ENCODE data around the gene IL1RL2. TPM values are rescaled to one million over a fixed set of nuclear protein-coding genes. Genes with fewer than 3 reads are reported as not detected.
A peak's percentile ranks its signal among the peaks of the same experiment; 100 is the strongest.

Gene IL1RL2
- total and polyA plus RNA-seq, 2 of the 4 experiments (the other 2 are of a cell fraction) = 0.09 to 0.36 TPM

DNA sequence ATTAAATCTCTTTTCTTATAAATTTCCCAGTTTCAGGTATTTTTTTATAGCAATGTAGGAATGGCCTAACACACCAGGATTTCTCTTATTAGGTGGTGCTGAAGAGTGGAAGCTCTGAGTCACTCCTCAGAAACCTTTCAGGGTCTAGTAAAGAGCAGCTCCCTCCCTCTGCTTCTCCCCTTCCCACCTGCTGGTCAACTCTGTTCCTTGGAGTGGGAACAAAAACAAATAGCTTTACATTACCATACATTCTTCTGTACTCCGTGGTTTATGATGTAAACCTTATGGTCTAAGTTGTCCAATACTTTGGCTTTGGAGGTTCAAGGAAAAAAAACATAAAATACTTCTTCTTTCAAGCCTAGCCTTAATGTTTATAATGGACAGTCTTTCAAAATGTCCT lies 47.0 kb upstream of the IL1RL2 start:
- Histone ChIP-seq H4K5ac (ENCODE audit: low read depth, low read length) (no peak overlapping the region), H3K56ac (ENCODE audit: extremely low read depth, insufficient read depth, low read length) (no peak overlapping the region), H3K9me1 (ENCODE audit: insufficient read depth, low read length) (peaks cover 19% of the 10 kb centered on the region), H3K4me2 (ENCODE audit: low read depth, low read length) (no peak overlapping the region), H2BK20ac (ENCODE audit: low read depth, low read length) (no peak overlapping the region), H2AK5ac (ENCODE audit: low read depth, low read length) (no peak overlapping the region), H4K8ac (ENCODE audit: low read depth in 2 of 2, low read length in 2 of 2) (no peak overlapping the region), H2BK5ac (ENCODE audit: low read depth, low read length, poor library complexity, severe bottlenecking) (no peak overlapping the region), H4K91ac (ENCODE audit: insufficient read depth, low read depth, low read length) (no peak overlapping the region), H3K14ac (replicated peaks; ENCODE audit: low read depth, low read length) (no peak overlapping the region), H2BK15ac (ENCODE audit: low read depth, low read length) (no peak overlapping the region), H3K9me3 (ENCODE audit: control insufficient read depth, insufficient read depth, low read length) (peaks cover 5% of the 10 kb centered on the region; the same call in 1 of the 2 replicates), H2BK120ac (ENCODE audit: low read depth, low read length) (no peak overlapping the region), H3K36me3 (ENCODE audit: control insufficient read depth, insufficient read depth, low read length) (peaks cover 7% of the 10 kb centered on the region), H3K23ac (ENCODE audit: low read depth, low read length) (no peak overlapping the region), H3K4ac (ENCODE audit: low read depth, low read length) (no peak overlapping the region), H2AFZ (replicated peaks; ENCODE audit: low read length, poor library complexity) (no peak overlapping the region), H3K27ac (ENCODE audit: insufficient read depth, low read length) (no peak overlapping the region; the same call in 1 of the 2 replicates), H3K9ac (ENCODE audit: low read depth, low read length) (no peak overlapping the region), H2AK9ac (replicated peaks; ENCODE audit: low read depth, low read length, poor library complexity) (no peak overlapping the region), H3K4me3 (ENCODE audit: insufficient read depth, low read depth, low read length) (no peak overlapping the region), H4K20me1 (ENCODE audit: insufficient read depth, low read length) (0 out of 2 replicates have a peak, but pooled peaks cover 3% of the 10 kb centered on the region), H3K27me3 (ENCODE audit: control insufficient read depth, insufficient read depth, low read length) (no peaks in the 10 kb centered on the region), H3K4me1 (ENCODE audit: control insufficient read depth, insufficient read depth, low read length) (peaks cover 18% of the 10 kb centered on the region), H3K79me1 (ENCODE audit: low read depth in 1 of 2, low read length in 2 of 2) (peaks cover 11 to 40% of the 10 kb centered on the region in 2 experiments), H3K18ac (ENCODE audit: low read depth, low read length) (no peak overlapping the region)
- CTCF ChIA-PET = no interaction called here
- DNase-seq = peak; percentile 82
- dilution Hi-C loops (cut with HindIII; ENCODE audit: low sequenced_read_pairs, unreplicated experiment) (no loop called here), intact Hi-C loops (cut with micrococcal nuclease) (loop anchor here (2.0 to 5.0 kb wide), 2 partner anchors 75 to 118 kb away; no protein-coding TSS in a partner anchor), in situ Hi-C loops (cut with MboI; ENCODE audit: low sequenced_read_pairs) (loop anchor here (10.0 kb wide), 1 partner anchor 115 kb away; no protein-coding TSS in a partner anchor)
- no peak for ATAC-seq (ENCODE audit: low read depth)
- no TSS peak for BruUV-seq (replicated peaks)
- TF ChIP-seq SMC3 (IDR thresholded peaks at IDR 0.05; ENCODE audit: low read depth, low read length) (no peak), CTCF (conservative IDR thresholded peaks at IDR 0.05; ENCODE audit: low read depth, low read length) (no peak), BHLHE40 (IDR thresholded peaks at IDR 0.05; ENCODE audit: low read depth, low read length) (no peak), RCOR1 (IDR thresholded peaks at IDR 0.05; ENCODE audit: insufficient replicate concordance, low read length) (no peak), CHD1 (IDR thresholded peaks at IDR 0.05; ENCODE audit: low read depth, low read length) (no peak), POLR2A (IDR thresholded peaks at IDR 0.05; ENCODE audit: low read depth, low read length) (no peak), CEBPB (IDR thresholded peaks at IDR 0.05; ENCODE audit: low read depth, low read length) (no peak), MAZ (IDR thresholded peaks at IDR 0.05; ENCODE audit: borderline replicate concordance, low read depth, low read length) (no peak), RFX5 (IDR thresholded peaks at IDR 0.05; ENCODE audit: low read depth, low read length) (no peak), MXI1 (IDR thresholded peaks at IDR 0.05; ENCODE audit: borderline replicate concordance, low read depth, low read length) (no peak), NFE2L2 (IDR thresholded peaks at IDR 0.05; ENCODE audit: low read depth, low read length) (no peak), MAFK (IDR thresholded peaks at IDR 0.05; ENCODE audit: low read depth, low read length) (no peak), ELK1 (IDR thresholded peaks at IDR 0.05; ENCODE audit: borderline replicate concordance, low read depth, low read length) (no peak)
- TF ChIP-seq, protein P1, sequence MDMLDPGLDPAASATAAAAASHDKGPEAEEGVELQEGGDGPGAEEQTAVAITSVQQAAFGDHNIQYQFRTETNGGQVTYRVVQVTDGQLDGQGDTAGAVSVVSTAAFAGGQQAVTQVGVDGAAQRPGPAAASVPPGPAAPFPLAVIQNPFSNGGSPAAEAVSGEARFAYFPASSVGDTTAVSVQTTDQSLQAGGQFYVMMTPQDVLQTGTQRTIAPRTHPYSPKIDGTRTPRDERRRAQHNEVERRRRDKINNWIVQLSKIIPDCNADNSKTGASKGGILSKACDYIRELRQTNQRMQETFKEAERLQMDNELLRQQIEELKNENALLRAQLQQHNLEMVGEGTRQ (IDR thresholded peaks at IDR 0.05; ENCODE audit: low read depth, low read length) = no peak
- no CpG with 5 or more reads among the region's 1 CpG for WGBS, 2 experiments (ENCODE audit: extremely low coverage in 2 of 2, insufficient read length in 1 of 2)
- POLR2A ChIA-PET (ENCODE audit: unreplicated experiment) = no interaction called here

All from IMR-90 (cell line).